GM12878 (cell line): ENCODE data around the gene DHX16. TPM values are rescaled to one million over a fixed set of nuclear protein-coding genes. Genes with fewer than 3 reads are reported as not detected.

Experiments
- BCL3 ChIP-seq: IDR thresholded peaks from 2 replicates; pipeline ENCODE4 v1.6.1; 2011; ENCODE audit warnings: borderline replicate concordance, low read depth, mild to moderate bottlenecking, moderate library complexity, low read length; ENCODE audit not compliant: insufficient read depth, poor library complexity, severe bottlenecking
- CHD4 ChIP-seq: fragments of 200-600 bp; sonication (generic); IDR thresholded peaks from 2 replicates; pipeline ENCODE4 v1.6.1; 2016; ENCODE audit warnings: mild to moderate bottlenecking
- CREM ChIP-seq: IDR thresholded peaks from 2 replicates; pipeline ENCODE4 v1.6.1; 2014; ENCODE audit warnings: antibody characterized with exemption, low read depth
- E2F4 ChIP-seq: IDR thresholded peaks from 2 replicates; pipeline ENCODE4 v1.6.1; 2012; ENCODE audit warnings: low read depth, low read length, improper control_type of control experiment
- EED ChIP-seq: sonication (generic); IDR thresholded peaks from 2 replicates; pipeline ENCODE4 v1.6.1; 2016; ENCODE audit warnings: antibody characterized with exemption, low read depth
- ETV6 ChIP-seq, 2 experiments: fragments of 450-650 bp in 1 of 2; IDR thresholded peaks in 1 of 2; conservative IDR thresholded peaks in 1 of 2; 2 replicates each; pipeline ENCODE4 v1.6.1; 2014; ENCODE audit warnings: antibody characterized with exemption in 1 of 2, borderline replicate concordance in 1 of 2, low read depth in 1 of 2, mild to moderate bottlenecking in 1 of 2, moderate library complexity in 1 of 2
- FOXK2 ChIP-seq: fragments of 450-650 bp; IDR thresholded peaks from 2 replicates; pipeline ENCODE4 v1.6.1; 2017; ENCODE audit warnings: mild to moderate bottlenecking, moderate library complexity
- HCFC1 ChIP-seq: fragments of 150-350 bp; IDR thresholded peaks from 2 replicates; pipeline ENCODE4 v1.6.1; 2014; ENCODE audit warnings: low read length
- IRF4 ChIP-seq: IDR thresholded peaks from 2 replicates; pipeline ENCODE4 v1.6.1; 2011; ENCODE audit warnings: low read depth, low read length
- NFXL1 ChIP-seq: fragments of 450-650 bp; IDR thresholded peaks from 2 replicates; pipeline ENCODE4 v1.6.1; 2017; ENCODE audit warnings: antibody characterized with exemption, mild to moderate bottlenecking, borderline replicate concordance
- PAX8 ChIP-seq: fragments of 450-650 bp; IDR thresholded peaks from 2 replicates; pipeline ENCODE4 v1.6.1; 2017; ENCODE audit warnings: mild to moderate bottlenecking, moderate library complexity
- POLR2A ChIP-seq: IDR thresholded peaks from 2 replicates; pipeline ENCODE4 v1.6.1; 2011; ENCODE audit warnings: low read depth, mild to moderate bottlenecking, low read length
- POLR2AphosphoS5 ChIP-seq: IDR thresholded peaks from 2 replicates; pipeline ENCODE4 v1.6.1; 2011; ENCODE audit warnings: mild to moderate bottlenecking, low read length, inconsistent platforms
- RB1 ChIP-seq: fragments of 450-650 bp; formaldehyde crosslinking; IDR thresholded peaks from 2 replicates; pipeline ENCODE4 v1.6.1; 2017; ENCODE audit warnings: mild to moderate bottlenecking, borderline replicate concordance
- RBBP5 ChIP-seq: fragments of 200-600 bp; sonication (generic); conservative IDR thresholded peaks from 2 replicates; pipeline ENCODE4 v1.6.1; 2016
- SMAD5 ChIP-seq: IDR thresholded peaks from 2 replicates; pipeline ENCODE4 v1.6.1; 2016; ENCODE audit warnings: antibody characterized with exemption, low read depth
- SREBF1 ChIP-seq: IDR thresholded peaks from 2 replicates; pipeline ENCODE4 v1.6.1; 2012; ENCODE audit warnings: mild to moderate bottlenecking, low read length
- STAT1 ChIP-seq: fragments of 450-650 bp; conservative IDR thresholded peaks from 2 replicates; pipeline ENCODE4 v1.6.1; 2014; ENCODE audit warnings: antibody characterized with exemption, mild to moderate bottlenecking
- TAF1 ChIP-seq: IDR thresholded peaks from 2 replicates; pipeline ENCODE4 v1.6.1; 2011; ENCODE audit warnings: mild to moderate bottlenecking, low read depth, low read length, borderline replicate concordance
- ZNF384 ChIP-seq: IDR thresholded peaks from 2 replicates; pipeline ENCODE4 v1.6.1; 2012; ENCODE audit warnings: low read depth, mild to moderate bottlenecking, low read length, improper control_type of control experiment, borderline replicate concordance
- polyA plus RNA-seq, 11 experiments: library from polyadenylated mRNA; depleted of rRNA in 4 of 11; unstranded in 6 of 11; stranded (reverse) in 5 of 11; fragments of >200 nt; fragmentation: Nextera tagmentation in 4 of 11; fragmentation: Illumina TruSeq in 1 of 11; extraction: Ambion mirVana in 4 of 11; extraction: Trizol in 1 of 11; gene quantifications; 1 replicate in 1 of 11; 2 replicates in 10 of 11; pipeline versions ENCODE4 v1.2.1 to v1.2.3, GENCODE V29; 2011 to 2016; ENCODE audit warnings: inconsistent platforms in 2 of 11, missing spikeins in 2 of 11, low read depth in 1 of 11
- total RNA-seq, 4 experiments: library from RNA; depleted of rRNA in 3 of 4; stranded (reverse); fragments of >200 nt in 3 of 4; fragmentation: Illumina TruSeq in 1 of 4; extraction: Trizol in 1 of 4; gene quantifications; 2 replicates each; pipeline versions ENCODE4 v1.2.1 to v1.2.3, GENCODE V29; 2013 to 2021
- TF ChIP-seq, protein P1 (sequence below): fragments of 450-650 bp; IDR thresholded peaks from 2 replicates; pipeline ENCODE4 v1.6.1; 2017; ENCODE audit warnings: borderline replicate concordance
- TF ChIP-seq, protein P2 (sequence below): IDR thresholded peaks from 2 replicates; pipeline ENCODE4 v1.6.1; 2011; ENCODE audit warnings: mild to moderate bottlenecking, low read depth, low read length, moderate library complexity; ENCODE audit not compliant: insufficient replicate concordance
- TF ChIP-seq, protein P3 (sequence below): IDR thresholded peaks from 2 replicates; pipeline ENCODE4 v1.6.1; 2011; ENCODE audit warnings: borderline replicate concordance, low read depth, mild to moderate bottlenecking, moderate library complexity, mixed read lengths, low read length; ENCODE audit not compliant: insufficient read depth; ENCODE audit errors: extremely low read length
- TF ChIP-seq, protein P4 (sequence below): fragments of 150-350 bp; IDR thresholded peaks from 2 replicates; pipeline ENCODE4 v1.6.1; 2014; ENCODE audit warnings: mild to moderate bottlenecking, low read depth, low read length

The DHX16 gene
- total and polyA plus RNA-seq, 10 of the 15 experiments (the other 5 are each of a cell fraction or from before 2014, with no cell fraction given), result 10.1 to 41.4 (median 38.3) TPM

DNA sequence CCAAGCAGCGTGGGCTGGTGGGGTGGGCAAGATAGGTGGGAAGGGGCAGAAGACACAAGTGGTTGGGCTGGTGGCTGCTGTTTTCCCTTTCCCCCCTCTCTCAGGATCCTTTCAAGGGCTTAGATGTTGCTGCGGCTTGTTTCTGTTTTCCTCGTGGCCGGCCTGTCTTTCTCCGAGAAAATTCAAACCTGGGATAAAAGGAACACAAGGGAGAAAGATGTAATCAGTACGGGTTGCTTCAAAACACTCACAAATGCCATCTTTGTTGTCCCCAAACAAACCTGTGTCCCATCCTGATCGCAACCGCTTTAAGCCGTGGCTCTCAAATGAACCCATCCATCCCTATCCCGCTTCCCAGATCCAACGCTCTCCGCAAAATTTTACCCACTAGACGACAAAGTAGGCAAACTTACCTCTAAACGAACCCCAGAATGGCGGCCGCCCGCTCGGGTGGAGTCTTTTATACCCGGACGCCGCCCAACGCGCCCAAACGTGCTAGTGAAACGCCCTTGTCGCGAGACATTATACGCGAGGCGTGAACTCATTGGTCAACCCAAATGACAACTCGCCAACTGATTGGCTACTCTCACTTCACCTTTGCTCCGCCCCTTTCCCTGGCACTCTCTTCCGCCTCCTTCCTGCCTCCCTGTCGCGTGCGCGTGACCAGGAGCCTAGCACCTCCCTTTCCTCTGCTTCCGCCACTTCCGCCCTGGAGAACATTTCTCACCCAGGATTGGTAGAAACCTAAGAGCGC, 55.8 kb downstream of the DHX16 start, which contains the start of gene PPP1R10 (continued):
- TF ChIP-seq ETV6 (conservative IDR thresholded peaks at IDR 0.05 in 1 of 2, IDR thresholded peaks at IDR 0.05 in 1 of 2; ENCODE audit: borderline replicate concordance in 1 of 2, low read depth in 1 of 2) (no peak), EED (peak; percentile 48; the same call in 1 of the 2 replicates), BCL3 (peak; percentile 47), POLR2A (peak; percentile 97), PAX8 (peak; percentile 97), ZNF384 (no peak), STAT1 (peak; percentile 78; the same call in 1 of the 2 replicates), POLR2AphosphoS5 (peak; percentile 100), RBBP5 (no peak), IRF4 (peak; percentile 4; the same call in 1 of the 2 replicates), RB1 (peak; percentile 87; the same call in 1 of the 2 replicates), NFXL1 (no peak), FOXK2 (peak; percentile 26; the same call in 1 of the 2 replicates), CREM (peak; percentile 91), E2F4 (no peak), SMAD5 (peak; percentile 99), HCFC1 (peak; percentile 62), SREBF1 (0 out of 2 replicates have a peak, but pooled peaks have one; percentile 38), TAF1 (peak; percentile 100), CHD4 (no peak)
- TF ChIP-seq, protein P1, sequence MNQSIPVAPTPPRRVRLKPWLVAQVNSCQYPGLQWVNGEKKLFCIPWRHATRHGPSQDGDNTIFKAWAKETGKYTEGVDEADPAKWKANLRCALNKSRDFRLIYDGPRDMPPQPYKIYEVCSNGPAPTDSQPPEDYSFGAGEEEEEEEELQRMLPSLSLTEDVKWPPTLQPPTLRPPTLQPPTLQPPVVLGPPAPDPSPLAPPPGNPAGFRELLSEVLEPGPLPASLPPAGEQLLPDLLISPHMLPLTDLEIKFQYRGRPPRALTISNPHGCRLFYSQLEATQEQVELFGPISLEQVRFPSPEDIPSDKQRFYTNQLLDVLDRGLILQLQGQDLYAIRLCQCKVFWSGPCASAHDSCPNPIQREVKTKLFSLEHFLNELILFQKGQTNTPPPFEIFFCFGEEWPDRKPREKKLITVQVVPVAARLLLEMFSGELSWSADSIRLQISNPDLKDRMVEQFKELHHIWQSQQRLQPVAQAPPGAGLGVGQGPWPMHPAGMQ, result peak; percentile 72
- TF ChIP-seq, protein P2, sequence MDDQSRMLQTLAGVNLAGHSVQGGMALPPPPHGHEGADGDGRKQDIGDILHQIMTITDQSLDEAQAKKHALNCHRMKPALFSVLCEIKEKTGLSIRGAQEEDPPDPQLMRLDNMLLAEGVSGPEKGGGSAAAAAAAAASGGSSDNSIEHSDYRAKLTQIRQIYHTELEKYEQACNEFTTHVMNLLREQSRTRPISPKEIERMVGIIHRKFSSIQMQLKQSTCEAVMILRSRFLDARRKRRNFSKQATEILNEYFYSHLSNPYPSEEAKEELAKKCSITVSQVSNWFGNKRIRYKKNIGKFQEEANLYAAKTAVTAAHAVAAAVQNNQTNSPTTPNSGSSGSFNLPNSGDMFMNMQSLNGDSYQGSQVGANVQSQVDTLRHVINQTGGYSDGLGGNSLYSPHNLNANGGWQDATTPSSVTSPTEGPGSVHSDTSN, result peak; percentile 68
- TF ChIP-seq, protein P3, sequence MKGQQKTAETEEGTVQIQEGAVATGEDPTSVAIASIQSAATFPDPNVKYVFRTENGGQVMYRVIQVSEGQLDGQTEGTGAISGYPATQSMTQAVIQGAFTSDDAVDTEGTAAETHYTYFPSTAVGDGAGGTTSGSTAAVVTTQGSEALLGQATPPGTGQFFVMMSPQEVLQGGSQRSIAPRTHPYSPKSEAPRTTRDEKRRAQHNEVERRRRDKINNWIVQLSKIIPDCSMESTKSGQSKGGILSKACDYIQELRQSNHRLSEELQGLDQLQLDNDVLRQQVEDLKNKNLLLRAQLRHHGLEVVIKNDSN, result peak; percentile 61
- TF ChIP-seq, protein P4, sequence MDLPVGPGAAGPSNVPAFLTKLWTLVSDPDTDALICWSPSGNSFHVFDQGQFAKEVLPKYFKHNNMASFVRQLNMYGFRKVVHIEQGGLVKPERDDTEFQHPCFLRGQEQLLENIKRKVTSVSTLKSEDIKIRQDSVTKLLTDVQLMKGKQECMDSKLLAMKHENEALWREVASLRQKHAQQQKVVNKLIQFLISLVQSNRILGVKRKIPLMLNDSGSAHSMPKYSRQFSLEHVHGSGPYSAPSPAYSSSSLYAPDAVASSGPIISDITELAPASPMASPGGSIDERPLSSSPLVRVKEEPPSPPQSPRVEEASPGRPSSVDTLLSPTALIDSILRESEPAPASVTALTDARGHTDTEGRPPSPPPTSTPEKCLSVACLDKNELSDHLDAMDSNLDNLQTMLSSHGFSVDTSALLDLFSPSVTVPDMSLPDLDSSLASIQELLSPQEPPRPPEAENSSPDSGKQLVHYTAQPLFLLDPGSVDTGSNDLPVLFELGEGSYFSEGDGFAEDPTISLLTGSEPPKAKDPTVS, result no peak
